Common myeloid progenitor, CD34-positive (primary cell): Measurements from ENCODE around the gene FOXP4.

ENCODE experiments used
- CTCF ChIA-PET: fragments of 350-600 bp; sonication (Branson Sonifier 250); formaldehyde crosslinking; loops from one replicate; lab custom pipeline; 2021; ENCODE audit warnings: antibody characterized with exemption; lab: Charles Lee
- POLR2A ChIA-PET: fragments of 350-600 bp; sonication (Branson Sonifier 250); formaldehyde crosslinking; loops from one replicate; lab custom pipeline; 2021; ENCODE audit warnings: antibody characterized with exemption; lab: Charles Lee
- DNase-seq, 3 donors: peaks; one replicate each; pipeline versions ENCODE4 v3.0.0 to v3.0.0-alpha.2; 2013
- H3K27ac ChIP-seq, 2 experiments: 1 replicate in 1 of 2; 2 replicates in 1 of 2; pipeline ENCODE4 v1.7.0; 2013; ENCODE audit warnings: inconsistent platforms in 2 of 2, low read length in 2 of 2, mild to moderate bottlenecking in 2 of 2, low read depth in 1 of 2, moderate library complexity in 1 of 2; ENCODE audit not compliant: severe bottlenecking in 2 of 2, insufficient read depth in 1 of 2, poor library complexity in 1 of 2
- H3K27me3 ChIP-seq, 5 experiments: replicated peaks in 2 of 5; 1 replicate in 3 of 5; 2 replicates in 2 of 5; pipeline versions ENCODE4 v1.6.1 to v1.7.0; 2013; ENCODE audit warnings: low read length in 4 of 5, mild to moderate bottlenecking in 2 of 5, moderate library complexity in 2 of 5, inconsistent platforms in 1 of 5; ENCODE audit not compliant: insufficient read depth in 5 of 5, control insufficient read depth in 4 of 5
- H3K36me3 ChIP-seq, 4 experiments: 1 replicate in 2 of 4; 2 replicates in 2 of 4; pipeline versions ENCODE4 v1.6.1 to v1.7.0; 2013; ENCODE audit warnings: low read length in 3 of 4, control low read depth in 1 of 4, mild to moderate bottlenecking in 1 of 4; ENCODE audit not compliant: control insufficient read depth in 4 of 4, insufficient read depth in 4 of 4
- H3K4me1 ChIP-seq, 4 experiments: 1 replicate in 3 of 4; 2 replicates in 1 of 4; pipeline versions ENCODE4 v1.6.1 to v1.7.1; 2013; ENCODE audit warnings: low read length in 3 of 4, mild to moderate bottlenecking in 3 of 4, control low read depth in 1 of 4, inconsistent platforms in 1 of 4, moderate library complexity in 1 of 4; ENCODE audit not compliant: control insufficient read depth in 4 of 4, insufficient read depth in 4 of 4; ENCODE audit errors: control extremely low read depth in 1 of 4
- H3K4me3 ChIP-seq, 7 experiments: 1 replicate in 4 of 7; 2 replicates in 3 of 7; pipeline versions ENCODE4 v1.5.1 to v1.7.0; 2013; ENCODE audit warnings: mild to moderate bottlenecking in 7 of 7, low read length in 6 of 7, moderate library complexity in 6 of 7, inconsistent platforms in 2 of 7, low read depth in 2 of 7, control low read depth in 1 of 7; ENCODE audit not compliant: insufficient read depth in 4 of 7, control insufficient read depth in 1 of 7; ENCODE audit errors: extremely low read depth in 1 of 7
- H3K9me3 ChIP-seq, 5 experiments: 1 replicate in 4 of 5; 2 replicates in 1 of 5; pipeline versions ENCODE4 v1.6.1 to v1.7.1; 2013; ENCODE audit warnings: low read length in 4 of 5, mild to moderate bottlenecking in 2 of 5, inconsistent platforms in 1 of 5, low read depth in 1 of 5, moderate library complexity in 1 of 5; ENCODE audit not compliant: control insufficient read depth in 4 of 5, insufficient read depth in 2 of 5; ENCODE audit errors: control extremely low read depth in 1 of 5
- WGBS: methylation state at CpG from one replicate; pipeline ENCODE4 v1.1.5; 2013; ENCODE audit not compliant: insufficient coverage; 5-methylcytosine and 5-hydroxymethylcytosine counted together

Gene FOXP4

GRCh38 chr6:41522780-41523548, 23.2 kb upstream of the FOXP4 start:
- CTCF ChIA-PET, result interaction anchor here (1.2 kb wide), 1 partner anchor 62 kb away, joined by 3 read pairs; no protein-coding TSS in a partner anchor
- Histone ChIP-seq H3K4me3 (no peak overlapping the region), H3K4me1 (peaks cover 0 to under 1% (median 0%) of the 10 kb centered on the region in 4 experiments), H3K27ac (no peak overlapping the region), H3K27me3 (peaks cover 0 to 38% (median 8%) of the 10 kb centered on the region in 5 experiments), H3K9me3 (no peaks in the 10 kb centered on the region), H3K36me3 (no peaks in the 10 kb centered on the region)
- 88% methylated on average over 15 of the region's 15 CpGs for WGBS
- no peak for DNase-seq
- POLR2A ChIA-PET, result no interaction called here

- H3K27me3 ChIP-seq, result peaks cover 0 to 49% (median 8%) of the 10 kb centered on the region in 5 experiments
- WGBS, result 100% methylated on average over 12 of the region's 14 CpGs
- DNase-seq, result no peak
- peaks cover 0 to 3% (median 0%) of the 10 kb centered on the region in 4 experiments for H3K4me1 ChIP-seq
- H3K9me3 ChIP-seq, result no peaks in the 10 kb centered on the region
- no peak overlapping the region for H3K4me3 ChIP-seq
- ChIA-PET POLR2A (no interaction called here), CTCF (no interaction called here)
- H3K36me3 ChIP-seq, result no peaks in the 10 kb centered on the region
- no peak overlapping the region for H3K27ac ChIP-seq
Measured at GRCh38 chr6:41523915-41524633, 22.1 kb upstream of the FOXP4 start.

- peaks cover 0 to 3% (median 0%) of the 10 kb centered on the region in 4 experiments for H3K4me1 ChIP-seq
- no peaks in the 10 kb centered on the region for H3K9me3 ChIP-seq
- no peaks in the 10 kb centered on the region for H3K36me3 ChIP-seq
- WGBS, result 77% methylated on average over 3 of the region's 7 CpGs
- ChIA-PET POLR2A (no interaction called here), CTCF (no interaction called here)
- DNase-seq, result no peak
- no peak overlapping the region for H3K4me3 ChIP-seq
- no peak overlapping the region for H3K27ac ChIP-seq
- H3K27me3 ChIP-seq, result peaks cover 0 to 53% (median 8%) of the 10 kb centered on the region in 5 experiments
Measured at GRCh38 chr6:41524634-41525011, 21.6 kb upstream of the FOXP4 start.

GRCh38 chr6:41527721-41528408, 18.3 kb upstream of the FOXP4 start:
- Histone ChIP-seq H3K9me3 (no peaks in the 10 kb centered on the region), H3K27me3 (peaks cover 0 to 47% (median 8%) of the 10 kb centered on the region in 5 experiments), H3K4me1 (peaks cover 0 to 17% (median 9%) of the 10 kb centered on the region in 4 experiments), H3K36me3 (no peaks in the 10 kb centered on the region), H3K4me3 (no peak overlapping the region), H3K27ac (no peak overlapping the region)
- no peak for DNase-seq
- ChIA-PET CTCF (interaction anchor here (1.2 kb wide), 2 partner anchors 17 to 82 kb away, joined by 3 to 4 read pairs; no protein-coding TSS in a partner anchor), POLR2A (no interaction called here)
- WGBS, result 39% methylated on average over 13 of the region's 14 CpGs

- H3K4me1 ChIP-seq, result peaks cover 0 to 17% (median 9%) of the 10 kb centered on the region in 4 experiments
- no peak overlapping the region for H3K27ac ChIP-seq
- ChIA-PET POLR2A (no interaction called here), CTCF (no interaction called here)
- no peak for DNase-seq
- WGBS, result 78% methylated on average over 7 of the region's 11 CpGs
- no peaks in the 10 kb centered on the region for H3K36me3 ChIP-seq
- no peaks in the 10 kb centered on the region for H3K9me3 ChIP-seq
- no peak overlapping the region for H3K4me3 ChIP-seq
- peaks cover 0 to 40% (median 7%) of the 10 kb centered on the region in 5 experiments for H3K27me3 ChIP-seq
Measured at GRCh38 chr6:41528409-41528963, 17.7 kb upstream of the FOXP4 start.

GRCh38 chr6:41529049-41529448, 17.1 kb upstream of the FOXP4 start:
- Histone ChIP-seq H3K27me3 (peaks cover 0 to 35% (median 4%) of the 10 kb centered on the region in 5 experiments), H3K27ac (no peak overlapping the region), H3K9me3 (no peaks in the 10 kb centered on the region), H3K36me3 (no peaks in the 10 kb centered on the region), H3K4me3 (no peak overlapping the region), H3K4me1 (peaks cover 0 to 17% (median 9%) of the 10 kb centered on the region in 4 experiments)
- 97% methylated on average over 4 of the region's 5 CpGs for WGBS
- no peak for DNase-seq
- POLR2A ChIA-PET, result no interaction called here
- CTCF ChIA-PET, result no interaction called here
